AG20443 (cell line): ENCODE data around the gene WDR93.

Experiments used
- DNase-seq: peaks from one replicate; pipeline ENCODE4 v3.0.0; 2012; ENCODE audit warnings: low spot score, mixed read lengths

The WDR93 gene

GRCh38 chr15:89662893-89663626, 27.6 kb upstream of the WDR93 start:
- DNase-seq: peak; percentile 96

GRCh38 chr15:89664441-89665350, 25.9 kb upstream of the WDR93 start:
- DNase-seq: no peak

DNA sequence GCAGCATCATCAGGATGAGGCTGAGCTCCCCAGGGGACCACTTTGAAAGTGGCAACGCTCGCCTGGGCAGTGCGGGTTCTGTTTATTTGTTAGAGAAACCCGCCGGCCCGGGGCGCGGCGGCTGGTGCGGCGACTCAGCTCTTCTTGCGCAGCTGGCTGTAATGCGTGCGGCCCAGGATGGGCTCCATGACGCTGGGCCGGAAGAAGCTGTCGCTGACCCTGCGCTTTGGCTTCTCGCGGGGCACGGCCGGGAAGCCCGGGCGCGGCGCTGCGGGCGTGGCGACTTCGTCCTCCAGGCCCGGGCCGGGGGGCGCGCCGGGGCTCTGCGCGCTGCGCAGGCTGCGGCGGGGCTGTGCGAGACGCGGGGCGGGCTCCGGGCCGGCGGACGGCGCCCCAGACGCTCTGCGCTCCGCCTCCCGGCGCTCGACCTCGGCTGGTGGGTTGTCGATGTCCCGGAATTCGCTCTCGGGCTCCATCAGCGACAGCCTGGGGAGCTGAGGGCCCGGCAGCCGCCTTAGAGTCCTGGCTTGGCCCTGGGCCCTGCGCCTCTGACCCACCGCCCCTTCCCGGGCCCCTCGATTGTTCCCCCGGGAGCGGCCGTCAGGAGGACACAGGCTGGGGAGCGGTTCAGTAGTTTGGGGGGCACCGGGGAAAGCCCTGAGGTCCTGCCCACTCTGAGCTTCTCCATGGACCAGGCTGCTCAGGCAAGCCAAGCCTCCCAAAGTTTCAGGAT, 25.0 kb upstream of the WDR93 start:
- DNase-seq: peak; percentile 86

GRCh38 chr15:89666184-89666857, 24.3 kb upstream of the WDR93 start:
- DNase-seq: no peak

DNA sequence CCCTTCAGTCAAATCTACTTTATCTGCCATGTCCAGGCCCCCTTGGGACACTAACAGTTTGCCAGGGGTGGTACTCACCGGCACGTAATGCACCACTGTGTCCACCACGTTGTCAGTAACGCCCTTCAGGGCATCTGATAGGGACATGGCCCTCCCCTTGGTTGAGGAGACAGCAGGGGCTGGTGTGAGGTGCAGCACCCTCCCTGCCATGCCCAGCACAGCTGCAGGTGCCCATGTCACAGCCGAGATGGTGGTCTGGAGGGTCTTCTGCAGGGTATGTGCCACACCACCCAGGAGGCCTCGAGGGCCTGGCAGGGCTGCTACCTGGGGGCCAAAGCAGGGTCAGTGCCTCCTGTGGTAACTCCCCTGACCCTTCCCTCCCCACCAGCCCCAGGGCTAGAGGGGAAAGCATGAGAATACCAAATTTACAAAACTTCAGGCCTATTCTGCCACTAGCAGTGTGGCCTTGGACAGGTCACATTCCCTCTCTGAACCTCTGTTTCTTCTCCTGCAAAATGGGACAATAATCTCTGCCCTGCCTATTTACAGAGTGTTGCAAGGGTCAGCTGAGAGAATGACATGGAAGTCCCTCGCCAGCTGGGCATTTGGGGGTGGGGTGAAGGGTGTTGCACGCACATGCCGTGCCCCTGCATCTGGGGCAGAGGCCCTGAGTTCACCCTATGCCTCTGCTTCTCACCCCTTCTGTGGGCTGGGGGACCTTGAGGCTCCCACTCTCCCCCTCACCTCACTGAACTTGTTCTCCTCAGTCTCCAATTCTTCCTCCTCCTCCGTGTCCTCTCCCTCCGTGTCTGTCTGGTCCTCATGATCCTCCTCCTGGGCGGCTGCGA, 23.5 kb upstream of the WDR93 start:
- no peak for DNase-seq

GRCh38 chr15:89667706-89667960, 23.0 kb upstream of the WDR93 start:
- no peak for DNase-seq

DNA sequence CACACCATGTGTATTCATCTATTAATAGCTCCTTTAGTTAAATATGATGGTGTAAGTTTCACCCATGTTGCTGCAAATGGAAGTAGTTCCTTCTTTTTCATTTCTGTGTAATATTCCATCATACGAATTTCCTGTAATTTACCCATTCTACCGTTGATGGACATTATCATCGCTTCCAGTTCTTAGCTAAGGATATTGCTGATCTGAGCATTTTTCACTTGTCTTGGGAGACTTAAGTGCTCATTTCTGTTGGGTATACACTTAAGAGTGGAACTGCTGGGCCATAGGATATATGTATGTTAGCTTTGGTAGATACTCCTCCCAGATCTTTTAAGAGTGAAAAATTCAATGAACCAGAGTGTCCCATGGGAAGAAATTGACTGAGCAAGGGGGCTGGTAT, 22.4 kb upstream of the WDR93 start:
- no peak for DNase-seq

DNA sequence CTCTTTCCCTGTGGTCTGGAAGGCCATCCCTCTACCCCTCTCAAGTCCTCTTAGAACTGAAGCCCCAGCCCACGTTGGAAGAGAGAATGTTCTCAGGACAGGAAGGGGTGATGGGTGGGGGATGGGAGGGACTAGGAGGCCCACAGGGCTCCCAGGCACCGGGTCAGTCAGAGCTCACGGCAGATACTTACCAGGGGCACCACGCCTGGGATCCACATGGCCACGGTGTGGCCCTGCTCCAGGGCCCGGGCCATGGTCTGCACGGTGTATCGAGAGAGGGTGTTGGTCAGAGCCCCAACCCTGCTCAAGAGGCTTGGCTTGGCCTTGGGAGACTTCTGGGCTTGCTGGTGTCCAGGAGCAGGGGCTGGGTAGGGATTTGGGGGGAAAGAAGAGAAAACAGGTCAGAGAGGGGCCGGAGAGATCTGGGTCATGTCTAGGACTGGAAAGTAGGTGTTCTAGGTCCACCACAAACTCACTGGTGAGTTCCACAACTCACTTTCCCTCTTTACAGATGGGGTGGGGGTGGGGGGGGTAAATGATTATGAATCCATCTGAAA, 21.2 kb upstream of the WDR93 start:
- no peak for DNase-seq

- DNase-seq: no peak
Measured at GRCh38 chr15:89669941-89670340, 20.7 kb upstream of the WDR93 start.

- DNase-seq: no peak
Measured at GRCh38 chr15:89670971-89671560, 19.5 kb upstream of the WDR93 start.

- no peak for DNase-seq
Measured at GRCh38 chr15:89671687-89672086, 18.9 kb upstream of the WDR93 start.

DNA sequence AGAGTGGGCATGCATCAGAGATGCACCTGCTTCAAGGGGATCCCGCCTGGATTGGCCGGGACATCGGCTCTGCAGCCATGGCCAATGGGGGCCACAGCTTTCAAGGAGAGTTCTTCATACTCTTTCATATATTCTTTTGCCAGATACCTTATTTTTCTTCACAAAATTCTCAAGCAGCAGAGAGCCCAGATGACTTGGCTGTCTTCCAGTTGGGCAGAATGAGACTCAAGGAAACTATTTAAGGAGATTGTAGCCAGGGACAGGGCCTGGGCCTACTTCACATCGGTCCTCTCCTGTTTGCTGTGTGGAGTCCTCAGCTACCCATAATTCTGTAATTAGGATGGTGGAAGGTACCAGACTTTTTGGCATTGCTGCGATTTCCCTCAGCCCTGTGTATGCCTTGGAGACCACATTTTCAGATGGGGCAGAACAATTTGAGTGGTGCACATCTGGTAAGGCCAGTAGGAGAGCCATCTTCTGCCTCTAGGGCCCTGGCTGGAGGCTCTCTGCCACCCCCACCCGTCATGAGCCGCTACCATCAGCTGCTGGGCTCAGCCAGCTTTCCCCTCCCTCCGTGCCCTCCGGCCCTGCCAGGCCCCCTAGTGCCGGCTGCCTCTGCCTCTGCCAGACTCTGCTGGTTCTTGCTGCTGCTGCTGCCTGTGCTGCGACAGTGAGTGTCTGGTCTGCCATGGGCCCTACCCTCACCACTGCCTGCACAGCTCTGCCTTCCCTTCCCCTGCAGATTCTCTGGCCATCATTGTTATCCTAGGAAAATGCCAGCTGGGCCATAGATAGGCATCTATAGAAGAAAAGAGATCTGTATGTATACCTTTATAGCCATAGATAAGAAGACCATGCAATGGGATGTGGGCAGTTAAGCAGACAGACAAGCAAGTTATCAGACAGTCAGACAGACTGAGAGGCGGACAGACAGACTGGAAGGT, 18.1 kb upstream of the WDR93 start:
- peak; percentile 66 for DNase-seq

GRCh38 chr15:89673165-89673512, 17.5 kb upstream of the WDR93 start:
- DNase-seq: no peak

DNA sequence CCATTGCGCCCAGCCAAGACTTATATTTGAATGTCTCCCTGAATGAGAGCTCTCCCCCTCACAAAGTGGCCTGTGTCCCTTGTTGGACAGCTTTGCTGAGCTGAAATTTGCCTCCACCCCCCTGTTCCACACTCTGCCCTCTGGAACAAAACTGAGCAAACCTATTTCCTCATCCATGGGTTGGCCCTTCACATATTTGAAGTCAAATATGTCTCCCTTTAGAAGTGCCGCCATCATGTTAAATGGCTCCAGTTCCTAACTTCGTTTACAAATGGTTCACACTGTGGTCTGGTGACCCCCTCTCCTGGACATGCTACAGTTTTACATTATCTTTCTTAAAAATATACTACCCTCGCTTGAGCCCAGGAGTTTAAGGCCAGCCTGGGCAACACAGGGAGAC, 16.1 kb upstream of the WDR93 start:
- DNase-seq: no peak

DNA sequence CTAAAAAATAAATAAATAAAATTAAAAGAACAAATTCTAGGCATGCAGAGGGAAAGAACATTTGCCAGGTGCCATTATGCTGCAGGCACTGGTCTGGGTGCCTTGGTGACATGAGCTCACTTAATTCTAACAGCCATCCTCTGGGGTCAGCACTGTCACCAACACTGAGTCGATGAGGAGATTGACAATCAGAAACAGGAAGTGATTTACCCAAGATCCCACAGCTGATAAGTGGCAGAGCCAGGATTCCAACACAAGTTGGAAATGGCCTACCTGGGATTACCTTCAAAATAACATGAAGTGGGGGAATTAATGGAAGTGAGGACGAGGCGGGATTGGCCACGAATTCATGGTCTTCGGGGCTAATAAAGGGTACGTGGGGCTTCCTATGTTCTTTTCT, 15.0 kb upstream of the WDR93 start:
- no peak for DNase-seq

- DNase-seq: no peak
Measured at GRCh38 chr15:89677381-89677780, 13.2 kb upstream of the WDR93 start.

GRCh38 chr15:89679212-89679611, 11.4 kb upstream of the WDR93 start, which contains the start of gene PLIN1:
Gene PLIN1 (minus strand): TSS chr15:89679367. CDS start chr15:89677489, 1,878 bp downstream.
- DNase-seq: no peak

- peak; percentile 79 for DNase-seq
Measured at GRCh38 chr15:89680282-89680873, 10.2 kb upstream of the WDR93 start.

DNA sequence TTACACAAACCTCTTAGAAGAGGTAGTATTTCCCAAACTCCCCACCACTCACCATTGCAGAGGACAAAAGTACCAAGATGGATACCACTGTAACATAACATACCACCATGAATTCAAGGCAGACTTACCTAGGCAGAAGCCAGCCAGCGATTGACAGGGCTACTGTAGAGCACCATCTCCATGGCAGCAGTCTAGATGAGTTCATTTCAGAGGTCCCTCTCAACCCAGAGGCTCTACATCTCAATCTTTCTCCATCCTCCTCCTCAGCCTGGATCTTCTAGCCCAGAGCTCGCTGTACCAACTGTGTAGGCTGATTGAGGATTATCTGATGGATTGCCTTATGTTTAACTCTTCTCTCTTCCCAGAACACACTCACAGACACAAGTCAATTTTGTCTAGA, 9.5 kb upstream of the WDR93 start:
- DNase-seq: no peak
